PC-9 (cell line): ENCODE data around the gene TMEM51.

Source experiments
- EZH2 ChIP-seq: fragments of 200-600 bp; sonication (generic); IDR thresholded peaks from 2 replicates; pipeline ENCODE4 v1.8.0; 2017; ENCODE audit warnings: antibody characterized with exemption, low read depth
- TF ChIP-seq, protein P1 (sequence below): fragments of 200-600 bp; sonication (generic); conservative IDR thresholded peaks from 2 replicates; pipeline ENCODE4 v1.6.1; 2017; ENCODE audit warnings: mixed run types, antibody characterized with exemption, mild to moderate bottlenecking, moderate library complexity

GRCh38 chr1:15214527-15214926, 61.0 kb downstream of the TMEM51 start:
- TF ChIP-seq, protein P1, sequence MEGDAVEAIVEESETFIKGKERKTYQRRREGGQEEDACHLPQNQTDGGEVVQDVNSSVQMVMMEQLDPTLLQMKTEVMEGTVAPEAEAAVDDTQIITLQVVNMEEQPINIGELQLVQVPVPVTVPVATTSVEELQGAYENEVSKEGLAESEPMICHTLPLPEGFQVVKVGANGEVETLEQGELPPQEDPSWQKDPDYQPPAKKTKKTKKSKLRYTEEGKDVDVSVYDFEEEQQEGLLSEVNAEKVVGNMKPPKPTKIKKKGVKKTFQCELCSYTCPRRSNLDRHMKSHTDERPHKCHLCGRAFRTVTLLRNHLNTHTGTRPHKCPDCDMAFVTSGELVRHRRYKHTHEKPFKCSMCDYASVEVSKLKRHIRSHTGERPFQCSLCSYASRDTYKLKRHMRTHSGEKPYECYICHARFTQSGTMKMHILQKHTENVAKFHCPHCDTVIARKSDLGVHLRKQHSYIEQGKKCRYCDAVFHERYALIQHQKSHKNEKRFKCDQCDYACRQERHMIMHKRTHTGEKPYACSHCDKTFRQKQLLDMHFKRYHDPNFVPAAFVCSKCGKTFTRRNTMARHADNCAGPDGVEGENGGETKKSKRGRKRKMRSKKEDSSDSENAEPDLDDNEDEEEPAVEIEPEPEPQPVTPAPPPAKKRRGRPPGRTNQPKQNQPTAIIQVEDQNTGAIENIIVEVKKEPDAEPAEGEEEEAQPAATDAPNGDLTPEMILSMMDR: no peak
- TF ChIP-seq EZH2: no peak
